IMR-90 (cell line): ENCODE results near the gene ECSCR.

Source experiments
- RAD21 ChIP-seq: IDR thresholded peaks from 2 replicates; pipeline ENCODE4 v1.6.1; 2012; ENCODE audit warnings: low read length, improper control_type of control experiment
- RFX5 ChIP-seq: IDR thresholded peaks from 2 replicates; pipeline ENCODE4 v1.8.0; 2012; ENCODE audit warnings: low read depth, mild to moderate bottlenecking, low read length, moderate library complexity
- TF ChIP-seq, protein P1 (sequence below): conservative IDR thresholded peaks from 2 replicates; pipeline ENCODE4 v1.5.1; 2012; ENCODE audit warnings: mild to moderate bottlenecking, low read depth, low read length, improper control_type of control experiment

DNA sequence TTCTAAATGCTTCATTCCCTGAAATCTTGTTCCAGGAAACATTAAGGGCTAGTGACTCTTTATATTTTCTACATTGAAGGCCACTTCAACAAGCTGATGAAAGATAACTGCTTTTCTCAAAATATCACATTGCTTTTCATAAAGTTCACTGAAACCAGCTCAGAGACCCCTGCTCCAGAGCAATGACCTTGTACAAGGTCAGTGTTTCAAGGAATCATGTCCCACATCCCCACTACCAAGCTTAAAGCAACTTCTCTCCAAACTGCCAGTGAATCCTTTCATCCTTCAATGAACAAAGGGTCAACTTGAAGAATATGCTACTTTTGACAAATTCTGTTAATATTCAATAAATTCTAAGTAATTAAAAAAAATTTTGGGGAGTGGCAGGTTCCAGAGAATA lies 46.7 kb downstream of the ECSCR start:
- TF ChIP-seq RAD21 (no peak), RFX5 (no peak)
- TF ChIP-seq, protein P1, sequence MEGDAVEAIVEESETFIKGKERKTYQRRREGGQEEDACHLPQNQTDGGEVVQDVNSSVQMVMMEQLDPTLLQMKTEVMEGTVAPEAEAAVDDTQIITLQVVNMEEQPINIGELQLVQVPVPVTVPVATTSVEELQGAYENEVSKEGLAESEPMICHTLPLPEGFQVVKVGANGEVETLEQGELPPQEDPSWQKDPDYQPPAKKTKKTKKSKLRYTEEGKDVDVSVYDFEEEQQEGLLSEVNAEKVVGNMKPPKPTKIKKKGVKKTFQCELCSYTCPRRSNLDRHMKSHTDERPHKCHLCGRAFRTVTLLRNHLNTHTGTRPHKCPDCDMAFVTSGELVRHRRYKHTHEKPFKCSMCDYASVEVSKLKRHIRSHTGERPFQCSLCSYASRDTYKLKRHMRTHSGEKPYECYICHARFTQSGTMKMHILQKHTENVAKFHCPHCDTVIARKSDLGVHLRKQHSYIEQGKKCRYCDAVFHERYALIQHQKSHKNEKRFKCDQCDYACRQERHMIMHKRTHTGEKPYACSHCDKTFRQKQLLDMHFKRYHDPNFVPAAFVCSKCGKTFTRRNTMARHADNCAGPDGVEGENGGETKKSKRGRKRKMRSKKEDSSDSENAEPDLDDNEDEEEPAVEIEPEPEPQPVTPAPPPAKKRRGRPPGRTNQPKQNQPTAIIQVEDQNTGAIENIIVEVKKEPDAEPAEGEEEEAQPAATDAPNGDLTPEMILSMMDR = no peak
